ENCODE data around the gene TMPRSS2.

Gene TMPRSS2

GRCh38 chr21:41507521-41508414 lies at the start of gene TMPRSS2:
TMPRSS2 (minus strand) TSS chr21:41508158; CDS start chr21:41498133, 10,025 bp downstream.
- no peak for DNase-seq (ENCODE audit: low spot score)

DNA sequence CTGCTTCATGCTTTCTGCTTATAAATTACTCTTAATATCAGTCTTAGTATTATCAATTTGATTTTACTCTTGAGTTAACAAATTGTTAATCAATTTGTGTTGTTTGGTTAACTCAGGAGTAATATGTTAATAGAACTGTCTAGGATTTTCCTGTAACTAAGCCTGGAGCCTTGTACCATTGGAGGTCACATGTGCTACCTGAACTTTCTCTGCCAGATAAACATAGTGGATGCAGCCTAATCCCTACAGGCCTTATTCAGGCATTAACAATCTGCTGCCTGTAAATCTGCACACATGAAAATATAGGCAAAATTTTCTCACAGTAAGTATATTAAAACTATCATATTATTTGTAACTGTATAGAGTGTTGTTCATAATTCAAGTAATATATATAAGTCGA lies 47.1 kb upstream of the TMPRSS2 start:
- DNase-seq (ENCODE audit: low spot score): no peak

DNA sequence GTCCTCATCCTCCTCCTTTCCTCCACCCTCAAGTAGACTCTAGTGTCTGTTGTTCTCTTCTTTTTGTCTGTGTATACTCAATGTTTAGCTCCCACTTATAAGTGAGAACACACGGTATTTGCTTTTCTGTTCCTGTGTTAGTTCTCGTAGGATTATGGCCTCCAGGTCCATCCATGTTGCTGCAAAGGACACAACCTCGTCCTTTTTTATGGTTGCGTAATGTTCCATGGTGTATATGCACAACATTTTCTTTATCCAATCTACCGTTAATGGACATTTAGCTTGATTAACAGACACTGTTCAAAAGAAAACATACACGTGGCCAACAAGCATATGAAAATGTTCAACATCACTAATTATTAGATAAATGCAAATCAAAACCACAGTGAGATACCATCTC lies 44.3 kb upstream of the TMPRSS2 start:
- DNase-seq (ENCODE audit: low spot score): no peak

GRCh38 chr21:41548781-41549180 lies 40.8 kb upstream of the TMPRSS2 start:
- no peak for DNase-seq (ENCODE audit: low spot score)

DNA sequence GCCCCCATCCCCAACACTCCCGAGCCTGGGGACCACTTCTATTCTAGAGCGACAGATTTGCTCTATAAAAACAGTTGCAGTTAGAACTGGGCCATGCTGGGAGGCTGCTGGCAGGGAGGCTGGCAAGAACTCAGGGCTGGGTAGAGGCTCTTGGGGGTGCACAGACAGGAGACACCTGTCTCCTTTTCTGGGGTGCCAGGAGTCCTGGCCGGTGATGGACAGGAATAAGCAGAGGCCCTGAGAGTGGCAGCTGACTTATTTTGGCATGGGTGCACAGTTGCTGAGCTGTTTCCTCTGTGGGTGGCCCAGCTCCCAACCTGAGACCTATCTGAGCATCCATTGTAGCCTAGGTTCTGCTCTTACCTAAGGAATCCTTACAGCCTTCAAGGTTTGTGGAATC lies 39.2 kb upstream of the TMPRSS2 start:
- DNase-seq (ENCODE audit: low spot score): no peak

- no peak for DNase-seq (ENCODE audit: low spot score)
These were observed 37.8 kb upstream of the TMPRSS2 start for GRCh38 chr21:41545500-41546359.

DNA sequence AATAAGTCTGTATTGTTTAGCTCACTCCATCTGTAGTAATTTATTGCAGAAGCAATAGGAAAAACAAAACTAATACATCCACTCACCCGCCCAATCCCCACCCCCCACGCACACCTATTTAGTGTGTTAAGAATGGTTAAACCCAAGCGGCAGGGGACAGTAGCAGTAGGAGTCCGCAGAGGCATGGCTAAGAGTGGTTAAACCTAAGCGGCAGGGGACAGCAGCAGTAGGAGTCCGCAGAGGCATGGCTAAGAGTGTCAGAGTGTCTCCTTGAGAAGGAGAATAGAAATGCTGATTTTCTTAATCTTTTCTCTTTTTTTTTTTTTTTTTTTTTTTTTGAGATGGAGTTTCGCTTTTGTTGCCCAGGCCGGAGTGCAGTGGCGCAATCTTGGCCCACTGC lies 34.8 kb upstream of the TMPRSS2 start:
- no peak for DNase-seq (ENCODE audit: low spot score)

GRCh38 chr21:41537356-41537755 lies 29.4 kb upstream of the TMPRSS2 start:
- DNase-seq (ENCODE audit: low spot score): no peak

DNA sequence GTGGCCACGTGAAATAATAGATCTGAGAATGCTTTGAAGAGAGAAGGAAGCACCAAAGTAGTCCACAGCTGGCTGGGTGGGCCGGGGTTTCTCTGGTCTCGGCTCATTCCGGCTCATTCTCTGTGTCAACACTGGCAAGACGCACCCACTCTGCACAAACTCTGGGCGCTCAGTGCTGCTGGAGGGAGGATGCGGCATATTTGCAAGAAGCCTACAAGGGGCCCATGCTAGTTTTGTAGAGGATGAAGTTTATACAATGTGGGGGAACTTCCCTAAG lies 28.8 kb upstream of the TMPRSS2 start:
- DNase-seq (ENCODE audit: low spot score): no peak

- DNase-seq (ENCODE audit: low spot score): no peak
These were observed 28.3 kb upstream of the TMPRSS2 start for GRCh38 chr21:41536076-41536826.

GRCh38 chr21:41530366-41530765 lies 22.4 kb upstream of the TMPRSS2 start:
- DNase-seq (ENCODE audit: low spot score): no peak

GRCh38 chr21:41529769-41530168 lies 21.8 kb upstream of the TMPRSS2 start:
- DNase-seq (ENCODE audit: low spot score): no peak

DNA sequence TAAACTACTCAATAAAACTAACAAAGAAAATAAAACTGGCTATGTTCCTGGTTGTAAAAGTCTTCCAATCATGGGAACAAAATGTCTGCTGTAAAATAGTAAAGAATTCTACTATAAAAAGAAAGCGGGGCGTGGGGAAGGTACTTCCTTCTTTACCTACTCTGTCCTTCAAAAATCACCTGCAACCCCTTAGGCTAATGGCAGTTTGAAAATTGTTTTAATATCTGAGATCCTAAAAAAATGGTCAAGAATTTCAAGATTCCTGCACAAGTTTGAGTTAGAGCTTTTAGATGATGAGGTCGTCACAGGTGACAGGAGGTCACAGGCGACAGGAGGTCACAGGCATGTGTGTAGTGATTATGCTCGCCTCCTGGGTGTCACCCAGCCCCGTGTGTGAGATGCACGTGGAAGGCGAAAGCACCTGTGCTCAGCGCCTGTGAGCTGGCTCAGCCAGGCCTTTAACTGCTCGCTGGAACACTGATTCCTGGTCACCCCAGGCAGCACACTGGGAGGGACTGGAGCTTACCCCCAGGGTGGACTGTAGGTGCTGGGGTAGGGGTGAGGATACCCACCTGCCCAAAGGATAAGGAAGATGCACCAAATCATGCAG lies 18.6 kb upstream of the TMPRSS2 start:
- no peak for DNase-seq (ENCODE audit: low spot score)

- no peak for DNase-seq (ENCODE audit: low spot score)
These were observed 15.2 kb upstream of the TMPRSS2 start for GRCh38 chr21:41523175-41523574.

GRCh38 chr21:41521489-41522027 lies 13.6 kb upstream of the TMPRSS2 start:
- no peak for DNase-seq (ENCODE audit: low spot score)

- no peak for DNase-seq (ENCODE audit: low spot score)
These were observed 12.8 kb upstream of the TMPRSS2 start for GRCh38 chr21:41520560-41521442.

DNA sequence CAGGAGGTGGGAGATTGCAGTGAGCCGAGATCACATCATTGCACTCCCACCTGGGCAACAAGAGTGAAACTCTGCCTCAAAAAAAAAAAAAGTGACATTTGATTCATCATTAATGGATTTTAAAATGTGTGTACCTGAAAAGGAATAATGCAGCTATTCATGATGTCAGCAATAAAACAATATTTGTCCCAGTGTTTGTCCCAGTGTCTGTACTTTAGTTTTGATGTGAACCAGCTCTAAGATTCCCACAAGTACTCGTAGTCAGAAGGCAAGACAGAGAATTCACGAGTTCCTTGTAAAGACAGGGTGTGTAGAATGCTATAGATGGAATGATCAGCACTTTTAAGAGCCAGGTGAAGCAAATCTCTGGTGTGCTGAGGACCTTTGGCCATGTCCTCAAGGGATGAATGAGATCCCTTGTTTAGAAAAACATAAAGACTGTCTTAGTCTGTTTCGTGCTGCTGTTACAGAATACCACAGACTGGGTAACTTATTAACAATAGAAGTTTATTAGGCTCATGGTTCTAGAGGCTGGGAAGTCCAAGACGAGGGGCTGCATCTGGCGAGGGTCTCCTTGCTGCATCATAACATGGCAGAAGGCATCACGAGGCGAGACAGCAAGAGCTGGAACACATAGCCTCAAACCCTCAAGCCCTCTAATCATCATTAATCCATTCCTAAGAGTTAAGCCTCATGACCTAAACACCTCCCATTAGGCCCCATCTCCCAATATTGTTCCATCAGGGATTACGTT lies 12.0 kb upstream of the TMPRSS2 start:
- DNase-seq (ENCODE audit: low spot score): no peak

DNA sequence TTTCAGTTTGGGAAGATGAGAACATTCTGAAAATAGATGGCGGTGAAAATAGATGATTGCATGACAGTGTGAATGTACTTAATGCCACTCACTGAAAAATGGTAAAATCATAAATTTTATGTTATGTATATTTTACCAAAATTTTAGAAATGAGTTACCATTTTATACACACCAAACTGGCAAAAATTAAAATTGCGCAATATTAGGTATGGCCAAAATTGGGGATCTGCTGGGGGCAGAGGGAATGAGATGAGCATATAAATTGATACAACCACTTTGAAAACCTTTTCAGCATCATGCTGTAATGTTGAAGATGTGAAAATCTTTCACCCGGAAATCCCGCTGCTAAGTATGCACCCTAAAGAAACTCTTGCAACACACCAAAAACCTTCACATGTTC lies 10.8 kb upstream of the TMPRSS2 start:
- no peak for DNase-seq (ENCODE audit: low spot score)

- DNase-seq (ENCODE audit: low spot score): no peak
These were observed 3.9 kb upstream of the TMPRSS2 start for GRCh38 chr21:41511858-41512257.

DNA sequence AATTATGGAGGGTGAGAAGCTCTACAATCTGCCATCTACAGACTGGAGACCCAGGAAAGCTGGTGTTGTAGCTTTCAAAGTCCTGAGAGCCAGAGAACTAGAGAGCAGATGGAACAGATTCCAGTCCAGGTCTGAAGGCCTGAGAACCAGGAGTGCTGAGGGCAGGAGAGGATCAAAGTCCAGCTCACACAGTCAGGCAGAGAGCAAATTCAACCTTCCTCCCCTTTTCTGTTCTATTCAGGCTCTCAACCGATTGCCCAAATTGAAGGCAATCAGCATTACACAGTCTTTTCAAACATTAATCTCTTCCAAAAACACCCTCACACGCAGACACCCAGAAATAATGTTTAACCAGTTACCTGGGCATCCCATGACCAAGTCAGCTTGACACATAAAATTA lies 2.5 kb upstream of the TMPRSS2 start:
- no peak for DNase-seq (ENCODE audit: low spot score)
